Stomach (tissue), 9 donors: ENCODE measurements around the gene NAIF1. TPM values are rescaled to one million over a fixed set of nuclear protein-coding genes. Genes with fewer than 3 reads are reported as not detected.
A peak's percentile ranks its signal among the peaks of the same experiment; 100 is the strongest.

Source experiments
- DNase-seq, 2 donors: peaks; one replicate each; pipeline versions ENCODE4 v3.0.0 to v3.0.0-alpha.2; 2013 to 2019
- H3K27ac ChIP-seq, 5 donors: fragments of 200-600 bp in 4 of 5; sonication (generic) in 4 of 5; one replicate each; pipeline ENCODE4 v1.5.1; 2013 to 2019; ENCODE audit warnings: mild to moderate bottlenecking in 1 of 5, moderate library complexity in 1 of 5
- H3K27me3 ChIP-seq, 3 donors: fragments of 200-600 bp; sonication (generic); one replicate each; pipeline ENCODE4 v1.5.1; 2017 to 2019; ENCODE audit warnings: mixed run types in 1 of 3
- H3K36me3 ChIP-seq, 4 donors: fragments of 200-600 bp; sonication (generic); 1 replicate in 3 of 4; 2 replicates in 1 of 4; pipeline ENCODE4 v1.5.1; 2016 to 2019
- H3K4me1 ChIP-seq, 4 donors: fragments of 200-600 bp; sonication (generic); one replicate each; pipeline ENCODE4 v1.5.1; 2016 to 2019
- H3K4me3 ChIP-seq, 4 donors: fragments of 200-600 bp; sonication (generic) in 3 of 4; one replicate each; pipeline ENCODE4 v1.5.1; 2016 to 2019; ENCODE audit warnings: mild to moderate bottlenecking in 1 of 4
- H3K9me3 ChIP-seq, 4 donors: fragments of 200-600 bp; sonication (generic); one replicate each; pipeline ENCODE4 v1.5.1; 2016 to 2019
- EP300 ChIP-seq: sonication (generic); formaldehyde crosslinking; IDR thresholded peaks from one replicate; pipeline ENCODE4 v1.6.1; 2017; ENCODE audit warnings: antibody characterized with exemption
- POLR2A ChIP-seq, 4 donors: fragments of 450-650 bp; IDR thresholded peaks; one replicate each; pipeline ENCODE4 v1.6.1; 2016; ENCODE audit warnings: antibody characterized with exemption in 4 of 4, control low read depth in 2 of 4, mild to moderate bottlenecking in 1 of 4, moderate library complexity in 1 of 4
- POLR2AphosphoS5 ChIP-seq, 3 donors: sonication (generic); formaldehyde crosslinking; IDR thresholded peaks; one replicate each; pipeline ENCODE4 v1.6.1; 2016; ENCODE audit warnings: antibody characterized with exemption in 3 of 3
- WGBS, 5 donors: extraction: QIAGEN DNeasy Blood & Tissue Kit in 3 of 5; methylation state at CpG; one replicate each; pipeline versions ENCODE4 v1.1.5 to v1.1.7; 2013 to 2018; 5-methylcytosine and 5-hydroxymethylcytosine counted together
- intact Hi-C: fragments of 100-400 bp; cut with DNase I; formaldehyde crosslinking; loops from one replicate; pipeline ENCODE4 v1.15.1; 2023; ENCODE audit warnings: low total_unique reads
- polyA plus RNA-seq, 3 donors: library from polyadenylated mRNA; stranded (reverse); fragments of 200-250 nt; gene quantifications; one replicate each; pipeline ENCODE4 v1.2.3, GENCODE V29; 2013
- total RNA-seq, 5 donors: library from RNA; depleted of rRNA; stranded (reverse); fragments of >200 nt; gene quantifications; one replicate each; pipeline versions ENCODE4 v1.1.0 to v1.2.3, GENCODE V29; 2014 to 2016
- TF ChIP-seq, protein P1 (sequence below), 7 experiments: fragments of 450-650 bp in 4 of 7; fragments of 200-600 bp in 3 of 7; sonication (generic) in 3 of 7; IDR thresholded peaks; one replicate each; pipeline ENCODE4 v1.5.1; 2016 to 2019; ENCODE audit warnings: antibody characterized with exemption in 7 of 7, control low read depth in 2 of 7, mild to moderate bottlenecking in 1 of 7
- donor health status: healthy with polysubstance abuse.
- donor health status: Bipolar disorder and iron deficiency.
- donor health status: healthy.

NAIF1 gene
- total and polyA plus RNA-seq, 8 donors, result 1.8 to 40.3 (median 7.8) TPM

DNA sequence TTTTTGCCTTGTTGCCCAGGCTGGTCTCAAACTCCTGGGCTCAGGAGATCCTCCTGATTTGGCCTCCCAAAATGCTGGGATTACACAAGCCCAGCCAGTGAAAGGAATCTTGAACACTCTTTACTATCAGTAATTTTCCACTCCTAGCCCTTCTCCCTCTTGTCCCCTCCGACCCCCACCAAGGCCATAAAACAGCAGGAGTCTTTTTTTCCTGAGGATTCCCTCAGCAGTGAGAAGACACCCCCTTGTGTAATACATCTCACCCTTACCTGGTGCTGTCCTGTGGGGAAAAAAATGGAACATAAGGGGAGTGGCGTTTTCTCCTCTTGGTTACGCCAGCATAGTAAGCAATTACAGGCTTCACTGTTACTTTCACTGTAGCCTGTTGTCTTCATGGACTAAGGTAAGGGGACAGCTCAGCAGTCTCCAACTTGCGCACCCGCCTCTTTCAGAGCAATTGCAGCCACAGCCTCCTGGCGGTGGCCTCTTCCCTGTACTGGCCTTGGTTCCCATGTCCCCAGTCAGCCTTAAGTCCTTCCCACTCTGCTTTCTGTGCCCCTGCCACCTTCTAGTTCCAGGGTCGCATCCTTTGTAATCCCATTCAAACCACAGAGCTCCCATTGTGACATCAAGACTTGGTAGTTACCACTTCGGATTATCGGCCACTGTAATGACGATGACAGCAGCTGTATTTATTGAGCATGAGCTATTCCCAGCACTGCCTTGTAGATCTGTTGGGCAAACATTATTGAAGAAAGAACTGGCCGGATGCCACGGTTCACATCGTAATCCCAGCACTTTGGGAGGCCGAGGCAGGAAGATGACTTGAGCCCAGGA lies 10.0 kb downstream of the NAIF1 start:
- intact Hi-C loops, result no loop called here
- no peaks in the 10 kb centered on the region for H3K9me3 ChIP-seq
- no peaks in the 10 kb centered on the region for H3K27me3 ChIP-seq
- peak overlapping the region in 4 of 5 donors; percentile 79 to 89 (median 86) for H3K27ac ChIP-seq
- peaks cover 0 to 10% (median 9%) of the 10 kb centered on the region in 4 donors for H3K36me3 ChIP-seq
- DNase-seq, result peak in 1 of 2 donors; percentile 79
- 63 to 70% (median 68%) methylated on average over 14 of the region's 14 CpGs for WGBS, 5 donors
- TF ChIP-seq EP300 (no peak), POLR2AphosphoS5 (IDR thresholded peaks at IDR 0.05) (peak in 1 of 3 donors; percentile 27), POLR2A (IDR thresholded peaks at IDR 0.05) (no peak)
- TF ChIP-seq, protein P1, sequence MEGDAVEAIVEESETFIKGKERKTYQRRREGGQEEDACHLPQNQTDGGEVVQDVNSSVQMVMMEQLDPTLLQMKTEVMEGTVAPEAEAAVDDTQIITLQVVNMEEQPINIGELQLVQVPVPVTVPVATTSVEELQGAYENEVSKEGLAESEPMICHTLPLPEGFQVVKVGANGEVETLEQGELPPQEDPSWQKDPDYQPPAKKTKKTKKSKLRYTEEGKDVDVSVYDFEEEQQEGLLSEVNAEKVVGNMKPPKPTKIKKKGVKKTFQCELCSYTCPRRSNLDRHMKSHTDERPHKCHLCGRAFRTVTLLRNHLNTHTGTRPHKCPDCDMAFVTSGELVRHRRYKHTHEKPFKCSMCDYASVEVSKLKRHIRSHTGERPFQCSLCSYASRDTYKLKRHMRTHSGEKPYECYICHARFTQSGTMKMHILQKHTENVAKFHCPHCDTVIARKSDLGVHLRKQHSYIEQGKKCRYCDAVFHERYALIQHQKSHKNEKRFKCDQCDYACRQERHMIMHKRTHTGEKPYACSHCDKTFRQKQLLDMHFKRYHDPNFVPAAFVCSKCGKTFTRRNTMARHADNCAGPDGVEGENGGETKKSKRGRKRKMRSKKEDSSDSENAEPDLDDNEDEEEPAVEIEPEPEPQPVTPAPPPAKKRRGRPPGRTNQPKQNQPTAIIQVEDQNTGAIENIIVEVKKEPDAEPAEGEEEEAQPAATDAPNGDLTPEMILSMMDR (IDR thresholded peaks at IDR 0.05), result no peak
- H3K4me3 ChIP-seq, result no peak overlapping the region
- peaks cover 23 to 56% (median 40%) of the 10 kb centered on the region in 4 donors for H3K4me1 ChIP-seq

DNA sequence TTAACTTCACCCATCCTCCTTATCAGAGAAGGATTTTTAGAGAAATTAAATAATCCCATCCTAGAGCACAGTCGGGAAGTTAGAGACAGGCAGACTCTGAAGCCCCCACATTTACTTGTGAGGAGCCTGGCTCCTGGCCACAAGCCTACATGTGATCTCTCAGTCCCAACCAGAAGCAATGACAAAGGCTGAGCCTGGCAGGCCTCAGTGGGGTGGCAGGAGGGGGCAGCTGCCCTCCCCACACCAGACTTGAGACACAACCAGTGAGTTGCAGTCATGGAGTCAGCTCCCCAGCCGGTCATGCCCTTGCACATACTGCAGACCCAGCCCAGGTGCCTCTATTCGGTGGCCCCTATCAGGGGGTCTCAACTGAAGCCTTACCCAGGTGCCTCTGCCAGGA lies 11.0 kb downstream of the NAIF1 start:
- Histone ChIP-seq H3K27me3 (no peaks in the 10 kb centered on the region), H3K27ac (peak overlapping the region; percentile 50 to 89 (median 83)), H3K4me3 (no peak overlapping the region), H3K4me1 (peaks cover 23 to 50% (median 38%) of the 10 kb centered on the region in 4 donors), H3K36me3 (no peaks in the 10 kb centered on the region), H3K9me3 (no peaks in the 10 kb centered on the region)
- peak; percentile 44 to 59 for DNase-seq
- intact Hi-C loops, result no loop called here
- WGBS, 5 donors, result 78 to 90% (median 81%) methylated on average over 3 of the region's 3 CpGs
- TF ChIP-seq, protein P1 (IDR thresholded peaks at IDR 0.05), result no peak
- no peak for TF ChIP-seq EP300
- no peak for TF ChIP-seq POLR2AphosphoS5 (IDR thresholded peaks at IDR 0.05)
- TF ChIP-seq POLR2A (IDR thresholded peaks at IDR 0.05), result no peak

DNA sequence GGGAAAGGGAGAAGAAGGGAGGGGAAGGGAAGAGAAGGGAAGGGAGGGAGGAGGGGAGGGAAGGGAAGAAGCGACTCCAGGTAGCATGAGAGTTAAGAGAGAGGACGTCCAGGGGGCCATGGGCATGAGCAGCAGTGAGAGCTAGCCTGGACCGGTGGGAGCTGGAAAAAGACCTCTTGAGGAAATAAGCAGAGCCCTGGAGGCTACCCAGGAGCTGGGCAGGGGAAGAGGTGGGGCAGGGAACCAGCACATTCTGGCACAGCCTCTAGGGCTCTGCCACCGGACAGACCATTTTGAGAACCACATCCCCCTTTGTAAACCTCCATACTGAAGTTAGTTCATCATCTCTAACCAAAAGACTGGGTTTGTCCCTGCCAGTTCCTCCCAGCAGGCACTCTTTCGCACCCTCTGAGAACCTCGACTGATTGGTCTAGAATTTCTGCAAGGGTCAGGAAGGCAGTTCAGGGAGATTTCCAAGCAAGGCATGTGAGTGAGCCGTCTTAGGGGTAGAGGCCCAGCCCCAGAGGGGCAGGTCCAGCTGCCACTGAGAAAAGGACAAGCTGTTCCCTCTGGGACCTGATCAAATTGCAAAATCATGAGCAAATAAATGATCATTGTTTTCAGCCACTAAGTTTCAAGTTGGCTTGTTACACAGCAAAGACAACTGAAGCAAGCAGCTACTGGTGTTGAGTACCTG lies 11.6 kb downstream of the NAIF1 start:
- H3K9me3 ChIP-seq, result no peaks in the 10 kb centered on the region
- no peaks in the 10 kb centered on the region for H3K27me3 ChIP-seq
- TF ChIP-seq POLR2AphosphoS5 (IDR thresholded peaks at IDR 0.05), result peak; percentile 32 to 80 (median 55)
- TF ChIP-seq POLR2A (IDR thresholded peaks at IDR 0.05), result no peak
- no peak overlapping the region for H3K4me3 ChIP-seq
- intact Hi-C loops, result no loop called here
- H3K4me1 ChIP-seq, result peaks cover 23 to 50% (median 40%) of the 10 kb centered on the region in 4 donors
- H3K36me3 ChIP-seq, result no peaks in the 10 kb centered on the region
- WGBS, 5 donors, result 24 to 44% (median 33%) methylated on average over 7 of the region's 7 CpGs
- H3K27ac ChIP-seq, result peak overlapping the region; percentile 70 to 89 (median 83)
- DNase-seq, result peak; percentile 47 to 73

DNA sequence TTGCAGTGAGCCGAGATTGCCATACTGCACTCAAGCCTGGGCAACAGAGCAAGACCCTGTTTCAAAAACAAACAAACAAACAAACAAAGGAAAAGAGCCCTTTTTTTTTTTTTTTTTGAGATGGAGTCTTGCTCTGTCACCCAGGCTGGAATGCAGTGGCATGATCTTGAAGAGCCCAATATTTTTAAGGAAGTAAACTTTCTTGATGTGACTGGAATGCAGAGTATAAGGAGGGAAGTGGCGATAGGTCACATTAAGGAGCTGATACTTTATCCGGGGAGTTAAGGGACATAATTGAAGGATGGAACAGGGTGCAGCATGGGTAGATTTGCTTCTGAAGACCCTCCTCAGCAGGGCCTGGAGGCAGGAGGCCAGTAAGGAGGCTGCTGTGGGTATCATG lies 13.0 kb downstream of the NAIF1 start:
- TF ChIP-seq EP300 (no peak), POLR2AphosphoS5 (IDR thresholded peaks at IDR 0.05) (no peak), POLR2A (IDR thresholded peaks at IDR 0.05) (no peak)
- TF ChIP-seq, protein P1 (IDR thresholded peaks at IDR 0.05), result no peak
- Histone ChIP-seq H3K27me3 (no peaks in the 10 kb centered on the region), H3K9me3 (no peaks in the 10 kb centered on the region), H3K27ac (peak overlapping the region in 4 of 5 donors; percentile 62 to 89 (median 84)), H3K4me3 (no peak overlapping the region), H3K4me1 (peaks cover 23 to 49% (median 40%) of the 10 kb centered on the region in 4 donors), H3K36me3 (no peaks in the 10 kb centered on the region)
- DNase-seq, result no peak
- intact Hi-C loops, result no loop called here
- 67 to 84% (median 72%) methylated on average over 3 of the region's 3 CpGs for WGBS, 5 donors
